A673 (cell line): Measurements from ENCODE around the gene SCN1B. TPM values are rescaled to one million over a fixed set of nuclear protein-coding genes. Genes with fewer than 3 reads are reported as not detected.

ENCODE experiments used
- BruUV-seq: library from RNA; stranded (reverse); fragments of 400-500 nt; replicated peaks from 2 replicates; lab custom pipeline; 2021; lab: Mats Ljungman, UMichigan
- CTCF ChIA-PET: fragments of 300-600 bp; sonication (Branson Sonifier 250); formaldehyde crosslinking; loops from one replicate; lab custom pipeline; 2022; ENCODE audit warnings: antibody characterized with exemption; lab: Charles Lee
- POLR2A ChIA-PET: fragments of 300-600 bp; sonication (Branson Sonifier 250); formaldehyde crosslinking; loops from one replicate; lab custom pipeline; 2022; ENCODE audit warnings: antibody characterized with exemption; ENCODE audit not compliant: low non-redundant PET; lab: Charles Lee
- DNase-seq: peaks from one replicate; pipeline ENCODE4 v3.0.0-alpha.2; 2015; ENCODE audit warnings: low spot score
- H3K27ac ChIP-seq: fragments of 200-600 bp; sonication (generic); 2 replicates; pipeline ENCODE4 v1.5.1; 2016; ENCODE audit warnings: mixed run types, low read depth, mild to moderate bottlenecking, mixed read lengths, antibody characterized with exemption, low read length; ENCODE audit not compliant: poor library complexity, severe bottlenecking
- H3K27me3 ChIP-seq: fragments of 200-600 bp; sonication (generic); replicated peaks from 2 replicates; pipeline ENCODE4 v1.6.1; 2017; ENCODE audit warnings: mixed run types, low read depth, mild to moderate bottlenecking, mixed read lengths, antibody characterized with exemption, low read length; ENCODE audit not compliant: insufficient read depth, poor library complexity
- H3K36me3 ChIP-seq: fragments of 200-600 bp; sonication (generic); 2 replicates; pipeline ENCODE4 v1.6.1; 2016; ENCODE audit warnings: mixed run types, mild to moderate bottlenecking, mixed read lengths, antibody characterized with exemption, low read length; ENCODE audit not compliant: insufficient read depth, poor library complexity, severe bottlenecking
- H3K4me1 ChIP-seq: fragments of 200-600 bp; sonication (generic); 2 replicates; pipeline ENCODE4 v1.6.1; 2017; ENCODE audit warnings: mixed run types, mild to moderate bottlenecking, mixed read lengths, antibody characterized with exemption, low read length; ENCODE audit not compliant: insufficient read depth, poor library complexity, severe bottlenecking
- H3K4me3 ChIP-seq: fragments of 200-600 bp; sonication (generic); 2 replicates; pipeline ENCODE4 v1.5.1; 2016; ENCODE audit warnings: low read depth, mixed run types, mild to moderate bottlenecking, mixed read lengths, low read length; ENCODE audit not compliant: poor library complexity, severe bottlenecking
- H3K9me3 ChIP-seq: fragments of 200-600 bp; sonication (generic); 2 replicates; pipeline ENCODE4 v1.6.1; 2016; ENCODE audit warnings: mixed run types, low read depth, mild to moderate bottlenecking, mixed read lengths, antibody characterized with exemption, low read length; ENCODE audit not compliant: poor library complexity, severe bottlenecking
- EZH2 ChIP-seq: fragments of 200-600 bp; sonication (generic); IDR thresholded peaks from 2 replicates; pipeline ENCODE4 v1.6.1; 2017; ENCODE audit warnings: borderline replicate concordance, low read depth, mild to moderate bottlenecking, mixed read lengths, antibody characterized with exemption, low read length; ENCODE audit not compliant: poor library complexity, severe bottlenecking
- intact Hi-C: fragments of 100-400 bp; cut with micrococcal nuclease; formaldehyde crosslinking; loops from one replicate; pipeline ENCODE4 v1.10.0; 2022; ENCODE audit not compliant: unreplicated experiment
- total RNA-seq: library from RNA; stranded (reverse); gene quantifications from 2 replicates; pipeline ENCODE4 v1.2.3, GENCODE V29; 2021
- TF ChIP-seq, protein P1 (sequence below): fragments of 300-800, 200-600 bp; sonication (generic); conservative IDR thresholded peaks from 2 replicates; pipeline ENCODE4 v1.5.1; 2017; ENCODE audit warnings: low read depth, mild to moderate bottlenecking, antibody characterized with exemption, low read length, moderate library complexity, mixed read lengths

SCN1B gene
- total RNA-seq, 1 experiment from 2014 or later = 2.3 TPM

DNA sequence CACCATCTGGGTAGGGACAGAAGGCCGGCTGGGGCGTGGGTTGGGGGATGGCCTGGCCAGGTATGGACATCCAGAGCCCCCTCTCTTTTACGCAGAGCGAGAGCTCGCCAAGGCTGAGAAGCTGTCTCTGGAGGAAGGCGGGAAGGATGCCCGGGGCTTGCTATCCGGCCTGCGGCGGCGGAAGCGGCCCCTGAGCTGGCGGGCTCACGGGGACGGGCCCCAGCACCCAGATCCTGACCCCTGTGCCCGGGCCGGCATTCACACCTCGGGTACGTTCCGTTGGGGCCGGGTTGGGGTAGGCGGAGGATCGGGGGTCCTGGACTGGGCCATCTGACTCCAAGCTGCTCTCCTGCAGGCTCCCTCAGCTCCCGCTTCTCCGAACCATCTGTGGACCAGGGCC, 8.7 kb upstream of the SCN1B start:
- no TSS peak for BruUV-seq
- TF ChIP-seq, protein P1, sequence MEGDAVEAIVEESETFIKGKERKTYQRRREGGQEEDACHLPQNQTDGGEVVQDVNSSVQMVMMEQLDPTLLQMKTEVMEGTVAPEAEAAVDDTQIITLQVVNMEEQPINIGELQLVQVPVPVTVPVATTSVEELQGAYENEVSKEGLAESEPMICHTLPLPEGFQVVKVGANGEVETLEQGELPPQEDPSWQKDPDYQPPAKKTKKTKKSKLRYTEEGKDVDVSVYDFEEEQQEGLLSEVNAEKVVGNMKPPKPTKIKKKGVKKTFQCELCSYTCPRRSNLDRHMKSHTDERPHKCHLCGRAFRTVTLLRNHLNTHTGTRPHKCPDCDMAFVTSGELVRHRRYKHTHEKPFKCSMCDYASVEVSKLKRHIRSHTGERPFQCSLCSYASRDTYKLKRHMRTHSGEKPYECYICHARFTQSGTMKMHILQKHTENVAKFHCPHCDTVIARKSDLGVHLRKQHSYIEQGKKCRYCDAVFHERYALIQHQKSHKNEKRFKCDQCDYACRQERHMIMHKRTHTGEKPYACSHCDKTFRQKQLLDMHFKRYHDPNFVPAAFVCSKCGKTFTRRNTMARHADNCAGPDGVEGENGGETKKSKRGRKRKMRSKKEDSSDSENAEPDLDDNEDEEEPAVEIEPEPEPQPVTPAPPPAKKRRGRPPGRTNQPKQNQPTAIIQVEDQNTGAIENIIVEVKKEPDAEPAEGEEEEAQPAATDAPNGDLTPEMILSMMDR = no peak
- TF ChIP-seq EZH2 = no peak
- H3K27ac ChIP-seq = no peak overlapping the region
- H3K27me3 ChIP-seq = no peaks in the 10 kb centered on the region
- ChIA-PET CTCF (no interaction called here), POLR2A (no interaction called here)
- no peak for DNase-seq
- no peaks in the 10 kb centered on the region for H3K9me3 ChIP-seq
- no peak overlapping the region for H3K4me3 ChIP-seq
- H3K36me3 ChIP-seq = peaks cover 69% of the 10 kb centered on the region
- no peaks in the 10 kb centered on the region for H3K4me1 ChIP-seq
- intact Hi-C loops = no loop called here

DNA sequence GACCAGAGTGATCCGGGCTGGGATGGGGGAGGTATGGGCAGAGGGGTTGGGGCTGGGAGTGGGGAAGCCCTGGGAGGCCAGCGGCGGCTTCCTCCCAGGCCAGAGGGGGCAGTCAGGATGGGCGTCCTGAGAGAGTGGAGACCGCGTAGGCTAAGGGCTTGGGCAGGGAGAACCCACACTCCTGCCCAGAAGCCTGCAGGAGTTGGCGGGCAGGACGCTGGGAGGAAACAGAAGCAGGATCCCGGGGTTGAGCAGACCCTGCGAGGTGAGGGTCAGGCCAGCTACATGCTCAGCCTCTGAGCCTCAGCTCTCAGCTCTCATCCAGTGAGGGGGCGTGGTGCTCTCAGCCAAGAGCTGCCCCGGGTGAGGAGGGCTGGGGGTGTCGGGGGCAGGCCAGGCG, 7.8 kb upstream of the SCN1B start:
- H3K27ac ChIP-seq = no peak overlapping the region
- no peaks in the 10 kb centered on the region for H3K4me1 ChIP-seq
- H3K4me3 ChIP-seq = no peak overlapping the region
- ChIA-PET POLR2A (no interaction called here), CTCF (no interaction called here)
- TF ChIP-seq, protein P1 = no peak
- no peak for TF ChIP-seq EZH2
- BruUV-seq = no TSS peak
- intact Hi-C loops = no loop called here
- no peaks in the 10 kb centered on the region for H3K27me3 ChIP-seq
- H3K9me3 ChIP-seq = no peaks in the 10 kb centered on the region
- no peak for DNase-seq
- peaks cover 70% of the 10 kb centered on the region for H3K36me3 ChIP-seq

DNA sequence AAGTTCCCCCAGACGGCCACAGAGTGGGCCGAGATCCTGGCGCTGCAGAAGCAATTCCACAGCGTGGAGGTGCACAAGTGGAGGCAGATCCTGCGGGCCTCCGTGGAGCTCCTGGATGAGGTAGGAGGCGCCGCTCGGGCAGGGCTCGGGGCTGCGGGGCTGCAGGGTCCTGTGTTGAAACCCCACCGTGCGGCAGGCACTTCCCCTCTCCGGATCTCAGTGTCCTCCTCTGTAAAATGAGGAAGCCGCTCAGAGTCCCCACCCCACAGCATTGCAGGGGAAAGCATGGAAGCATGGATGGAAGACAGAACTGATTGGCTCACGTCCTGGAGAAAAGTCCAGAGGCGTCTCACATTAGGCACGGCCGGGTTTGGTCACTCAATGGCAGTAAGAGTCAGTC, 6.8 kb upstream of the SCN1B start:
- no peaks in the 10 kb centered on the region for H3K27me3 ChIP-seq
- H3K36me3 ChIP-seq = peaks cover 66% of the 10 kb centered on the region
- POLR2A ChIA-PET = no interaction called here
- DNase-seq = no peak
- H3K27ac ChIP-seq = no peak overlapping the region
- BruUV-seq = no TSS peak
- TF ChIP-seq, protein P1 = no peak
- no peak for TF ChIP-seq EZH2
- no peaks in the 10 kb centered on the region for H3K4me1 ChIP-seq
- no peaks in the 10 kb centered on the region for H3K9me3 ChIP-seq
- no peak overlapping the region for H3K4me3 ChIP-seq
- CTCF ChIA-PET = no interaction called here
- intact Hi-C loops = no loop called here
